ENCODE data around the gene KANK2. TPM values are rescaled to one million over a fixed set of nuclear protein-coding genes. Genes with fewer than 3 reads are reported as not detected.
"Not testable (repeated sequence)": the region's sequence is repeated elsewhere in the genome, so short reads cannot be mapped to it uniquely, and the experiment has no call there.

KANK2 gene
- total and polyA plus RNA-seq, 2 donors (not counting 1 experiment from before 2014, with no cell fraction given) = 192 to 511 TPM

GRCh38 chr19:11164296-11164695 lies 33.0 kb downstream of the KANK2 start:
- DNase-seq (ENCODE audit: low read depth in 2 of 2) = no peak
- no peak for TF ChIP-seq EZH2 (IDR thresholded peaks at IDR 0.05; ENCODE audit: low read length, missing control alignments)
- no peak for TF ChIP-seq CTCF (conservative IDR thresholded peaks at IDR 0.05 in 1 of 2, IDR thresholded peaks at IDR 0.05 in 1 of 2; ENCODE audit: low read depth in 1 of 2, low read length in 2 of 2)
- Histone ChIP-seq H3K9me3 (ENCODE audit: control insufficient read depth, insufficient read depth, low read depth, low read length) (no peaks in the 10 kb centered on the region), H3K27ac (ENCODE audit: insufficient read depth, low read length) (peak overlapping the region; percentile 90), H3K79me2 (ENCODE audit: control insufficient read depth, insufficient read depth, low read length) (peaks cover 2% of the 10 kb centered on the region), H3K4me3 (replicated peaks in 1 of 4; ENCODE audit: control extremely low read depth in 1 of 4, insufficient read depth in 1 of 4, low read depth in 3 of 4, low read length in 4 of 4) (peak overlapping the region in 1 of 4 experiments; percentile 33), H3K4me2 (ENCODE audit: extremely low read depth, insufficient read depth, low read length) (peak overlapping the region; percentile 59), H4K20me1 (ENCODE audit: control insufficient read depth, extremely low read depth, insufficient read depth, low read length) (no peaks in the 10 kb centered on the region), H3K36me3 (ENCODE audit: control insufficient read depth, insufficient read depth, low read length) (peaks cover 7% of the 10 kb centered on the region), H3K9ac (ENCODE audit: insufficient read depth, low read length) (no peak overlapping the region), H3K4me1 (ENCODE audit: control insufficient read depth, extremely low read depth, insufficient read depth, low read length) (peaks cover 39% of the 10 kb centered on the region), H2AFZ (ENCODE audit: low read length) (no peak overlapping the region), H3K27me3 (ENCODE audit: control insufficient read depth, insufficient read depth, low read length) (no peaks in the 10 kb centered on the region)

DNA sequence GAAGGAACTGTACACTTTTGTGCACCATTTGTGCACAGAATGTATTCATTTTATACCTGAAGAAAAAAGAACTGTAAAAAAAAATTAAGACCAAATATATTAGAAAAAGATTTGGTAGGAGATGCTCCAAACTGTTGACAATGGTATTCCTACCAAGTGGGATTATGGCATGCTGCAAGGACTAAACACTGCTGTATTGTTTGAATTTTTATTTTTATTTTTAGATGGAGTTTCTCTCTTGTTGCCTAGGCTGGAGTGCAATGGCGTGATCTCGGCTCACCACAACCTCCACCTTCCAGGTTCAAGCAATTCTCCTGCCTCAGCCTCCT lies 36.9 kb downstream of the KANK2 start:
- not testable (repeated sequence) for H2AFZ ChIP-seq (ENCODE audit: low read length)

DNA sequence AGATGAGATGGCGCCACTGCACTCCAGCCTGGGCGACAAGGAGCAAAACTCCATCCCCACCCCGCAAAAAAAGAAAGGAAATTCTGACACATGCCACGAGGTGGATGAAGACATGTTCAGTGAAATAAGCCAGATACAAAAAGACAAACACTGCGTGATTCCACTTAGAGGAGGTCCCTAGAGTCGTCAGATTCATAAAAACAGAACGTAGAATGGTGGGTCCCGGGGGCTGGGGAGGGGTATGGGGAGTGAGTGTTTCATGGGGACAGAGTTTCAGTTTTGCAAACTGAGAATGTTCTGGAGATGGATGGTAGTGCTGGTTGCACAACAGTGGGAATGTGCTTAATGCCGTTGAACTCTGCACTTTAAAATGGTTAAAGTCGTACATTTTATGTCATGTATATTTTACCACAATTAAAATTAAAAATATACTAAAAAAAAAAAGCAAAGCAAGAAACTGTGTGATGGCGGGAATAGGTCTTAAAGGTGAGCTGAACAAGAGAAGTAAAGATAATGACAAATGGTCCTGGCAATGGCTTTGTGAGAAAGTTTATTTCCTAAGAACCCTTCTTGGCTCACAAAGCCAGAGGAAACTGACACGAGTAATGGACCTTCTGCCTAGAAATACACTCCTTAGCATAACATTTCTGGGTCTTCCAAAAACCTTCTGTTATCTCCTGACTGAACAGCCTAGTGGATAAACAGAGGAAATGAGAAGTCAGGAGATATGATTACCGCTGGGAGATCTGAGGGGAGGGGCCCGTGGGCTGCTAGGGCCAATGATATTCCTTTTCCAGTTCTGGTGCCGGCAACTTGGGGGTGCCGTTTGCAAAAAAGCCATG lies 37.5 kb downstream of the KANK2 start:
- TF ChIP-seq CTCF (conservative IDR thresholded peaks at IDR 0.05 in 1 of 2, IDR thresholded peaks at IDR 0.05 in 1 of 2; ENCODE audit: low read depth in 1 of 2, low read length in 2 of 2) (no peak), EZH2 (IDR thresholded peaks at IDR 0.05; ENCODE audit: low read length, missing control alignments) (no peak)
- Histone ChIP-seq H3K4me3 (replicated peaks in 1 of 4; ENCODE audit: control extremely low read depth in 1 of 4, insufficient read depth in 1 of 4, low read depth in 3 of 4, low read length in 4 of 4) (no peak overlapping the region), H3K27ac (ENCODE audit: insufficient read depth, low read length) (peak overlapping the region; percentile 37), H4K20me1 (ENCODE audit: control insufficient read depth, extremely low read depth, insufficient read depth, low read length) (no peaks in the 10 kb centered on the region), H3K9me3 (ENCODE audit: control insufficient read depth, insufficient read depth, low read depth, low read length) (no peaks in the 10 kb centered on the region), H3K4me1 (ENCODE audit: control insufficient read depth, extremely low read depth, insufficient read depth, low read length) (peaks cover 13% of the 10 kb centered on the region), H3K79me2 (ENCODE audit: control insufficient read depth, insufficient read depth, low read length) (peaks cover 7% of the 10 kb centered on the region), H3K4me2 (ENCODE audit: extremely low read depth, insufficient read depth, low read length) (no peak overlapping the region), H3K9ac (ENCODE audit: insufficient read depth, low read length) (no peak overlapping the region), H2AFZ (ENCODE audit: low read length) (no peak overlapping the region), H3K27me3 (ENCODE audit: control insufficient read depth, insufficient read depth, low read length) (no peaks in the 10 kb centered on the region), H3K36me3 (ENCODE audit: control insufficient read depth, insufficient read depth, low read length) (peaks cover 2% of the 10 kb centered on the region)
- DNase-seq (ENCODE audit: low read depth in 2 of 2) = peak; percentile 47 to 83

More for the DNA sequence above, 36.9 kb downstream of the KANK2 start:
- not testable (repeated sequence) for H3K27ac ChIP-seq (ENCODE audit: insufficient read depth, low read length); H3K27me3 ChIP-seq (ENCODE audit: control insufficient read depth, insufficient read depth, low read length); H4K20me1 ChIP-seq (ENCODE audit: control insufficient read depth, extremely low read depth, insufficient read depth, low read length); H3K9me3 ChIP-seq (ENCODE audit: control insufficient read depth, insufficient read depth, low read depth, low read length); H3K4me2 ChIP-seq (ENCODE audit: extremely low read depth, insufficient read depth, low read length); DNase-seq (ENCODE audit: low read depth in 2 of 2); H3K9ac ChIP-seq (ENCODE audit: insufficient read depth, low read length); H3K4me3 ChIP-seq (replicated peaks in 1 of 4; ENCODE audit: control extremely low read depth in 1 of 4, insufficient read depth in 1 of 4, low read depth in 3 of 4, low read length in 4 of 4); H3K79me2 ChIP-seq (ENCODE audit: control insufficient read depth, insufficient read depth, low read length); H3K36me3 ChIP-seq (ENCODE audit: control insufficient read depth, insufficient read depth, low read length)
- H3K4me1 ChIP-seq (ENCODE audit: control insufficient read depth, extremely low read depth, insufficient read depth, low read length) = peaks cover 15% of the 10 kb centered on the region
